ENCODE results near the gene RGS6. TPM values are rescaled to one million over a fixed set of nuclear protein-coding genes. Genes with fewer than 3 reads are reported as not detected.

RGS6 gene
- total and polyA plus RNA-seq, 2 of the 4 experiments (the other 2 are of a cell fraction) = not detected

- Histone ChIP-seq H2BK5ac (ENCODE audit: low read depth, low read length, poor library complexity, severe bottlenecking) (no peak overlapping the region), H3K4ac (ENCODE audit: low read depth, low read length) (no peak overlapping the region), H3K9me1 (ENCODE audit: insufficient read depth, low read length) (no peaks in the 10 kb centered on the region), H3K36me3 (ENCODE audit: control insufficient read depth, insufficient read depth, low read length) (no peaks in the 10 kb centered on the region), H2BK15ac (ENCODE audit: low read depth, low read length) (no peak overlapping the region), H3K79me1 (ENCODE audit: low read depth in 1 of 2, low read length in 2 of 2) (no peaks in the 10 kb centered on the region), H3K4me2 (ENCODE audit: low read depth, low read length) (no peak overlapping the region), H3K23ac (ENCODE audit: low read depth, low read length) (no peak overlapping the region), H3K9ac (ENCODE audit: low read depth, low read length) (no peak overlapping the region), H3K9me3 (ENCODE audit: control insufficient read depth, insufficient read depth, low read length) (no peaks in the 10 kb centered on the region; the same call in 1 of the 2 replicates), H4K5ac (ENCODE audit: low read depth, low read length) (no peak overlapping the region), H4K20me1 (ENCODE audit: insufficient read depth, low read length) (no peaks in the 10 kb centered on the region), H3K4me1 (ENCODE audit: control insufficient read depth, insufficient read depth, low read length) (no peaks in the 10 kb centered on the region), H3K27ac (ENCODE audit: insufficient read depth, low read length) (no peak overlapping the region), H3K4me3 (ENCODE audit: insufficient read depth, low read depth, low read length) (no peak overlapping the region), H2AFZ (replicated peaks; ENCODE audit: low read length, poor library complexity) (no peak overlapping the region), H2BK20ac (ENCODE audit: low read depth, low read length) (no peak overlapping the region), H3K27me3 (ENCODE audit: control insufficient read depth, insufficient read depth, low read length) (no peaks in the 10 kb centered on the region), H3K14ac (replicated peaks; ENCODE audit: low read depth, low read length) (no peak overlapping the region), H2BK120ac (ENCODE audit: low read depth, low read length) (no peak overlapping the region), H3K56ac (ENCODE audit: extremely low read depth, insufficient read depth, low read length) (no peak overlapping the region), H3K18ac (ENCODE audit: low read depth, low read length) (no peak overlapping the region), H4K8ac (ENCODE audit: low read depth in 2 of 2, low read length in 2 of 2) (no peak overlapping the region), H2AK9ac (replicated peaks; ENCODE audit: low read depth, low read length, poor library complexity) (no peak overlapping the region), H4K91ac (ENCODE audit: insufficient read depth, low read depth, low read length) (no peak overlapping the region), H2AK5ac (ENCODE audit: low read depth, low read length) (no peak overlapping the region)
- ATAC-seq (ENCODE audit: low read depth) = no peak
- dilution Hi-C loops (cut with HindIII; ENCODE audit: low sequenced_read_pairs, unreplicated experiment) (no loop called here), intact Hi-C loops (cut with micrococcal nuclease) (no loop called here), in situ Hi-C loops (cut with MboI; ENCODE audit: low sequenced_read_pairs) (no loop called here)
- WGBS, 2 experiments (ENCODE audit: extremely low coverage in 2 of 2, insufficient read length in 1 of 2) = no CpG with 5 or more reads among the region's 3 CpGs
- DNase-seq = no peak
- ChIA-PET CTCF (interaction anchor here (0.6 kb wide), 1 partner anchor 880 kb away, joined by 4 read pairs; no protein-coding TSS in a partner anchor), POLR2A (ENCODE audit: unreplicated experiment) (no interaction called here)
- BruUV-seq (replicated peaks) = no TSS peak
- TF ChIP-seq RFX5 (IDR thresholded peaks at IDR 0.05; ENCODE audit: low read depth, low read length) = no peak
- no peak for TF ChIP-seq FOS (IDR thresholded peaks at IDR 0.05; ENCODE audit: low read depth, low read length)
- no peak for TF ChIP-seq RCOR1 (IDR thresholded peaks at IDR 0.05; ENCODE audit: insufficient replicate concordance, low read length)
- TF ChIP-seq CHD1 (IDR thresholded peaks at IDR 0.05; ENCODE audit: low read depth, low read length) = no peak
- TF ChIP-seq, protein P1, sequence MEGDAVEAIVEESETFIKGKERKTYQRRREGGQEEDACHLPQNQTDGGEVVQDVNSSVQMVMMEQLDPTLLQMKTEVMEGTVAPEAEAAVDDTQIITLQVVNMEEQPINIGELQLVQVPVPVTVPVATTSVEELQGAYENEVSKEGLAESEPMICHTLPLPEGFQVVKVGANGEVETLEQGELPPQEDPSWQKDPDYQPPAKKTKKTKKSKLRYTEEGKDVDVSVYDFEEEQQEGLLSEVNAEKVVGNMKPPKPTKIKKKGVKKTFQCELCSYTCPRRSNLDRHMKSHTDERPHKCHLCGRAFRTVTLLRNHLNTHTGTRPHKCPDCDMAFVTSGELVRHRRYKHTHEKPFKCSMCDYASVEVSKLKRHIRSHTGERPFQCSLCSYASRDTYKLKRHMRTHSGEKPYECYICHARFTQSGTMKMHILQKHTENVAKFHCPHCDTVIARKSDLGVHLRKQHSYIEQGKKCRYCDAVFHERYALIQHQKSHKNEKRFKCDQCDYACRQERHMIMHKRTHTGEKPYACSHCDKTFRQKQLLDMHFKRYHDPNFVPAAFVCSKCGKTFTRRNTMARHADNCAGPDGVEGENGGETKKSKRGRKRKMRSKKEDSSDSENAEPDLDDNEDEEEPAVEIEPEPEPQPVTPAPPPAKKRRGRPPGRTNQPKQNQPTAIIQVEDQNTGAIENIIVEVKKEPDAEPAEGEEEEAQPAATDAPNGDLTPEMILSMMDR (conservative IDR thresholded peaks at IDR 0.05; ENCODE audit: low read depth, low read length) = no peak
- no peak for TF ChIP-seq MAZ (IDR thresholded peaks at IDR 0.05; ENCODE audit: borderline replicate concordance, low read depth, low read length)
- TF ChIP-seq BHLHE40 (IDR thresholded peaks at IDR 0.05; ENCODE audit: low read depth, low read length) = no peak
- no peak for TF ChIP-seq NFE2L2 (IDR thresholded peaks at IDR 0.05; ENCODE audit: low read depth, low read length)
- no peak for TF ChIP-seq MAFK (IDR thresholded peaks at IDR 0.05; ENCODE audit: low read depth, low read length)
- TF ChIP-seq CEBPB (IDR thresholded peaks at IDR 0.05; ENCODE audit: low read depth, low read length) = no peak
- TF ChIP-seq RAD21 (IDR thresholded peaks at IDR 0.05; ENCODE audit: low read length) = no peak
- TF ChIP-seq, protein P2, sequence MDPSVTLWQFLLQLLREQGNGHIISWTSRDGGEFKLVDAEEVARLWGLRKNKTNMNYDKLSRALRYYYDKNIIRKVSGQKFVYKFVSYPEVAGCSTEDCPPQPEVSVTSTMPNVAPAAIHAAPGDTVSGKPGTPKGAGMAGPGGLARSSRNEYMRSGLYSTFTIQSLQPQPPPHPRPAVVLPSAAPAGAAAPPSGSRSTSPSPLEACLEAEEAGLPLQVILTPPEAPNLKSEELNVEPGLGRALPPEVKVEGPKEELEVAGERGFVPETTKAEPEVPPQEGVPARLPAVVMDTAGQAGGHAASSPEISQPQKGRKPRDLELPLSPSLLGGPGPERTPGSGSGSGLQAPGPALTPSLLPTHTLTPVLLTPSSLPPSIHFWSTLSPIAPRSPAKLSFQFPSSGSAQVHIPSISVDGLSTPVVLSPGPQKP (IDR thresholded peaks at IDR 0.05; ENCODE audit: borderline replicate concordance, low read depth, low read length) = no peak
- TF ChIP-seq MXI1 (IDR thresholded peaks at IDR 0.05; ENCODE audit: borderline replicate concordance, low read depth, low read length) = no peak
- no peak for TF ChIP-seq USF2 (IDR thresholded peaks at IDR 0.05; ENCODE audit: low read depth, low read length)
- TF ChIP-seq POLR2A (IDR thresholded peaks at IDR 0.05; ENCODE audit: low read depth, low read length) = no peak
- no peak for TF ChIP-seq SMC3 (IDR thresholded peaks at IDR 0.05; ENCODE audit: low read depth, low read length)
Measured at GRCh38 chr14:72010474-72010873, 78.2 kb downstream of the RGS6 start.
